Measurements from ENCODE around the gene BAZ1B. TPM values are rescaled to one million over a fixed set of nuclear protein-coding genes. Genes with fewer than 3 reads are reported as not detected.

BAZ1B gene
- total RNA-seq, 1 donor from 2014 or later, result 55.7 TPM

DNA sequence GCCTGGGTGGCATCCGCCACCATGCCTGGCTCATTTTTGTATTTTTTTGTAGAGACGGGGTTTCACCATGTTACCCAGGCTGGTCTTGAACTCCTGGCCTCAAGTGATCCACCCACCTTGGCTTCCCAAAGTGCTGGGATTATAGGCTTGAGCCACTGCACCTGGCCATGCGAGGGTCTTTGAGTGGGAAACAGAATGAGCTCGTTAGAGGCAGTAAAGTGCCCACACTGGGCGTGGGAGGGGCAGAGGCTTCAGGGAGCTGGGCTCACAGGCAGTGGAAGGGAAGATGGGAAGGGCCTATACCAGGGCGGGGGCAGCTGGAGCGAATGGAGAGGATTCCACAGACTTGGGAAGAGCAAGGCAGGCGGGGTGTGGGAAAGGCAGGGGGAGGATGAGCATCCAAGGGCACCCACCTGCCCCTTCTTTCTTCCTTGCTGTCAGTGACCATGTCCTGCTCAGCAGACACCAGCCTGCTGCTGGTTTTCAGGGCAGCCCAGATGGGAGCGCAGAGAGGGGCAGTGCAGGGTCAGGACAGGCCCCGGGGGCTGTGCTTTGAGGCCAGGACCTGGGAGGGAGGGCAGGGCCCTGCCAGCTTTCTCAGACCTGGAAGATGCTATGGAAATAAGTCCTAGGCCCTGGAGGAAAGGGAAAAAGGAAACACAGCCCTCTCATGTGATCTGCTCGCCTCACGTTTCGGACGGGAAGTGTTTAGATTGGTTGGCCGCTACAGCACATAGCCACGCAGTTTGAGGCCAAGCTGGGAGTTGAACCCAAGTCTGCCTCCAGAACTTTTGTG lies 84.3 kb downstream of the BAZ1B start:
- ATAC-seq (no peak), DNase-seq (no peak)
- TF ChIP-seq, protein P1, sequence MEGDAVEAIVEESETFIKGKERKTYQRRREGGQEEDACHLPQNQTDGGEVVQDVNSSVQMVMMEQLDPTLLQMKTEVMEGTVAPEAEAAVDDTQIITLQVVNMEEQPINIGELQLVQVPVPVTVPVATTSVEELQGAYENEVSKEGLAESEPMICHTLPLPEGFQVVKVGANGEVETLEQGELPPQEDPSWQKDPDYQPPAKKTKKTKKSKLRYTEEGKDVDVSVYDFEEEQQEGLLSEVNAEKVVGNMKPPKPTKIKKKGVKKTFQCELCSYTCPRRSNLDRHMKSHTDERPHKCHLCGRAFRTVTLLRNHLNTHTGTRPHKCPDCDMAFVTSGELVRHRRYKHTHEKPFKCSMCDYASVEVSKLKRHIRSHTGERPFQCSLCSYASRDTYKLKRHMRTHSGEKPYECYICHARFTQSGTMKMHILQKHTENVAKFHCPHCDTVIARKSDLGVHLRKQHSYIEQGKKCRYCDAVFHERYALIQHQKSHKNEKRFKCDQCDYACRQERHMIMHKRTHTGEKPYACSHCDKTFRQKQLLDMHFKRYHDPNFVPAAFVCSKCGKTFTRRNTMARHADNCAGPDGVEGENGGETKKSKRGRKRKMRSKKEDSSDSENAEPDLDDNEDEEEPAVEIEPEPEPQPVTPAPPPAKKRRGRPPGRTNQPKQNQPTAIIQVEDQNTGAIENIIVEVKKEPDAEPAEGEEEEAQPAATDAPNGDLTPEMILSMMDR (IDR thresholded peaks at IDR 0.05), result no peak
- H3K4me1 ChIP-seq, result no peaks in the 10 kb centered on the region
- H3K36me3 ChIP-seq, result peaks cover 41% of the 10 kb centered on the region
- H3K4me3 ChIP-seq, result no peak overlapping the region
- H3K9me3 ChIP-seq, result no peaks in the 10 kb centered on the region
- peaks cover 5% of the 10 kb centered on the region for H3K27me3 ChIP-seq
- no peak overlapping the region for H3K27ac ChIP-seq
- intact Hi-C loops (cut with DNase I), result no loop called here

DNA sequence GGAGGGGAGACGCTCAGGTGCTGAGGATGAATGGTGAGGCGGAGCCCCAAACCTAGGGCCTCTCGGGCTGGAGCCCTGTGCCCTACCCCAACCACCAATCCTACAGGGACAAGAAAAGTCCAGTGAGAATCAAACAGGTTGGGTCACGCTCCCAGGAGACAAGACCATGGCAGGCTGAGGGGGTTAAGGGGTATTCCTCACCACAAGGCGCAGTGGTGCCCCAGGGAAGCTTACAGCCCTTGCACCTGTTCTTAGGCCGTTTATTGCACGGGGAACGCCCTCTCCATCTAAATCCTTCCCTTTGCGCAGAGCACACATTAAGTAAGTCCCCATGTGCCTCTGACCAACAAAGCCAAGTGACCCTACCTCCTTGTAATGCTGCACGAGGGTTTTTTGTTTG lies 85.0 kb downstream of the BAZ1B start:
- H3K9me3 ChIP-seq, result no peaks in the 10 kb centered on the region
- ATAC-seq (no peak), DNase-seq (no peak)
- intact Hi-C loops (cut with DNase I), result no loop called here
- TF ChIP-seq, protein P1 (IDR thresholded peaks at IDR 0.05), result no peak
- H3K4me1 ChIP-seq, result no peaks in the 10 kb centered on the region
- H3K4me3 ChIP-seq, result no peak overlapping the region
- H3K27me3 ChIP-seq, result peaks cover 5% of the 10 kb centered on the region
- peaks cover 34% of the 10 kb centered on the region for H3K36me3 ChIP-seq
- no peak overlapping the region for H3K27ac ChIP-seq

DNA sequence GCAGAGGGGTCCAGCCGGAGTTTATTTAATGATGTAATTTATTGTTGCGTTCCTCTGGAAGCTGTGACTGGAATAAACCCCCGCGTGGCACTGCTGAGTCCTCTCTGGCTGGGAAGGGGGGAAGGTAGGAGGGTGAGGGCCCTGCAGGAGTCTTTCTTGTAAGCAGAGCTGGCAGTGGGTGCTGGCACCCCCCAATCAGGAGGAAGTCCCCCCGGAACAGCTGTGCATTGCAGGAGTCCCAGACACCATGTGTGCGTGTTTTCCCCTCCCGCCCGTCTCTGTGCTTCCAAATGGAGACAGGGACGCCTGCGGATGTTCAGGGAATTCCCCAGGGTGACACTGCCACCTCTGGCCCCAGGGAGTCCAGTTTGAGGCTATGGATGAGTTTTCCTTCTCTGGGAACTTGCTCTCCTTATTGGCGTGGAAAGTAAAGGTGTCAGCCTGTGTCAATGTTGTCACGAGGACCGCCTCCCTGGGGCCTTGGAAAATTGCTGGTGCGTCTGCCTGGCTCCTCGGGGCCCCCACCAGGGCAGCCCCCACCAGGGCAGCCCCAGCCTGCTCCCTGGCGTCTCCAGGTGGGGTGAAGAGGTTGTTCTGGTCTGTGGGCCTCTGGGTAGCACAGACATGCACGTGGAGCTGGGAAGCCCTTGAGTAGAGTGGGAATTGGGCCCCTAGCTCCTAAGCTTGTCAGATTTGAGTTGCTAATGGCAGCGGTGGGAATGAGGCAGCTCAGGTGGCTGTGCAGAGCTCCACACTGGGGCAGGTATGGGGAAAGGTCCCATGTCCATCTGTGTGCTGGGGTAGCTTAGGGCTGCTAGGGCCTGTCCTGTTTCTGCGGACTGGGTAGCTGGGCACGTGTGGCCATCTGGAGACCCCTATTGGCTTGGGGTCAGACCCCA lies 85.8 kb downstream of the BAZ1B start:
- TF ChIP-seq, protein P1 (IDR thresholded peaks at IDR 0.05), result no peak
- Histone ChIP-seq H3K36me3 (peaks cover 26% of the 10 kb centered on the region), H3K27ac (no peak overlapping the region), H3K4me1 (no peaks in the 10 kb centered on the region), H3K9me3 (no peaks in the 10 kb centered on the region), H3K27me3 (peaks cover 5% of the 10 kb centered on the region), H3K4me3 (no peak overlapping the region)
- no peak for ATAC-seq
- intact Hi-C loops (cut with DNase I), result no loop called here
- DNase-seq, result no peak

DNA sequence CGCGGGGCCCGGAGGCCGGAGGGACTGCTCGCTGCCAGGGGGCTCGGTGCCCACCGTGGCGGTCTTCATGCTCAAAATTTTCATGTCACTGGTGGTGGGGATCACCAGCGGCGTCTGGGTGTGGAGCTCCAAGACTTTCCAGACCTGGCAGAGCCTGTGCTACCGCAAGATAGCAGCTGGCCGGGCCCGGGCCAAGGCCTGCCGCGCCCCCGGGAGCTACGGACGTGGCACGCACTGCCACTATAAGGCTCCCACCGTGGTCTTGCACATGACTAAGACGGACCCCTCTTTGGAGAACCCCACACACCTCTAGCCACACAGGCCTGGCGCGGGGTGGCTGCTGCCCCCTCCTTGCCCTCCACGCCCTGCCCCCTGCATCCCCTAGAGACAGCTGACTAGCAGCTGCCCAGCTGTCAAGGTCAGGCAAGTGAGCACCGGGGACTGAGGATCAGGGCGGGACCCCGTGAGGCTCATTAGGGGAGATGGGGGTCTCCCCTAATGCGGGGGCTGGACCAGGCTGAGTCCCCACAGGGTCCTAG lies 86.6 kb downstream of the BAZ1B start:
- DNase-seq, result no peak
- TF ChIP-seq, protein P1 (IDR thresholded peaks at IDR 0.05), result no peak
- no peak overlapping the region for H3K4me3 ChIP-seq
- H3K27ac ChIP-seq, result no peak overlapping the region
- H3K27me3 ChIP-seq, result peaks cover 5% of the 10 kb centered on the region
- no peak for ATAC-seq
- intact Hi-C loops (cut with DNase I), result no loop called here
- H3K9me3 ChIP-seq, result no peaks in the 10 kb centered on the region
- H3K4me1 ChIP-seq, result no peaks in the 10 kb centered on the region
- H3K36me3 ChIP-seq, result peaks cover 18% of the 10 kb centered on the region

DNA sequence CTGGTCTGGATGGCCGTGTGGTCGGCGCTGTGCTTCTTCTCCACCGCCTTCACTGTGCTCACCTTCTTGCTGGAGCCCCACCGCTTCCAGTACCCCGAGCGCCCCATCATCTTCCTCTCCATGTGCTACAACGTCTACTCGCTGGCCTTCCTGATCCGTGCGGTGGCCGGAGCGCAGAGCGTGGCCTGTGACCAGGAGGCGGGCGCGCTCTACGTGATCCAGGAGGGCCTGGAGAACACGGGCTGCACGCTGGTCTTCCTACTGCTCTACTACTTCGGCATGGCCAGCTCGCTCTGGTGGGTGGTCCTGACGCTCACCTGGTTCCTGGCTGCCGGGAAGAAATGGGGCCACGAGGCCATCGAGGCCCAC lies 87.4 kb downstream of the BAZ1B start:
- H3K4me1 ChIP-seq, result no peaks in the 10 kb centered on the region
- no peaks in the 10 kb centered on the region for H3K9me3 ChIP-seq
- H3K27me3 ChIP-seq, result peaks cover 5% of the 10 kb centered on the region
- intact Hi-C loops (cut with DNase I), result no loop called here
- H3K4me3 ChIP-seq, result no peak overlapping the region
- H3K27ac ChIP-seq, result no peak overlapping the region
- DNase-seq, result no peak
- TF ChIP-seq, protein P1 (IDR thresholded peaks at IDR 0.05), result no peak
- ATAC-seq, result no peak
- H3K36me3 ChIP-seq, result peaks cover 10% of the 10 kb centered on the region
